Posterior vena cava (tissue), 2 donors: Measurements from ENCODE around the gene BLOC1S5. TPM values are rescaled to one million over a fixed set of nuclear protein-coding genes. Genes with fewer than 3 reads are reported as not detected.

Experiments
- DNase-seq: peaks from one replicate; pipeline ENCODE4 v3.0.0-alpha.2; 2020; ENCODE audit warnings: low spot score
- intact Hi-C, 2 donors: fragments of 100-400 bp; cut with DNase I; formaldehyde crosslinking; loops; one replicate each; pipeline versions ENCODE4 v1.14.1 to v1.14.2; 2022 to 2023
- total RNA-seq, 2 donors: library from RNA; stranded (reverse); fragmentation: NEBNext Ultra II Directional; extraction: Animal tissue kit (Norgen Biotek cat#: 25700); gene quantifications; one replicate each; pipeline ENCODE4 v1.2.1, GENCODE V29; 2021
- donor health status: DM: yes; HTN: yes; CAD: no.
- donor health status: DM: yes; HTN: yes; CAD: no.

The BLOC1S5 gene
- total RNA-seq, 2 donors from 2014 or later = 9.5 to 12.0 TPM

- intact Hi-C loops = no loop called here
- no peak for DNase-seq
Measured at GRCh38 chr6:8082954-8083858, 19.0 kb upstream of the BLOC1S5 start.

- DNase-seq = no peak
- intact Hi-C loops = no loop called here
Measured at GRCh38 chr6:8082572-8082953, 18.4 kb upstream of the BLOC1S5 start.

- DNase-seq = no peak
- intact Hi-C loops = no loop called here
Measured at GRCh38 chr6:8080362-8081151, 16.4 kb upstream of the BLOC1S5 start.

- intact Hi-C loops = no loop called here
- DNase-seq = no peak
Measured at GRCh38 chr6:8079126-8079525, 14.9 kb upstream of the BLOC1S5 start.

- intact Hi-C loops = no loop called here
- DNase-seq = no peak
Measured at GRCh38 chr6:8077991-8078390, 13.8 kb upstream of the BLOC1S5 start.

GRCh38 chr6:8075704-8076103 lies 11.5 kb upstream of the BLOC1S5 start:
- DNase-seq = no peak
- intact Hi-C loops = no loop called here

- no peak for DNase-seq
- intact Hi-C loops = no loop called here
Measured at GRCh38 chr6:8075185-8075584, 11.0 kb upstream of the BLOC1S5 start.

- no peak for DNase-seq
- intact Hi-C loops = no loop called here
Measured at GRCh38 chr6:8074213-8074612, 10.0 kb upstream of the BLOC1S5 start.

GRCh38 chr6:8073758-8074157 lies 9.6 kb upstream of the BLOC1S5 start:
- DNase-seq = no peak

GRCh38 chr6:8070718-8071117 lies 6.5 kb upstream of the BLOC1S5 start:
- intact Hi-C loops = no loop called here
- no peak for DNase-seq

More at GRCh38 chr6:8073758-8074157, 9.6 kb upstream of the BLOC1S5 start:
- intact Hi-C loops = no loop called here

GRCh38 chr6:8069631-8070284 lies 5.6 kb upstream of the BLOC1S5 start:
- DNase-seq = no peak
- intact Hi-C loops = no loop called here

- no peak for DNase-seq
- intact Hi-C loops = no loop called here
Measured at GRCh38 chr6:8069151-8069550, 5.0 kb upstream of the BLOC1S5 start.

GRCh38 chr6:8066108-8066507 lies 1.9 kb upstream of the BLOC1S5 start:
- intact Hi-C loops = no loop called here
- no peak for DNase-seq

GRCh38 chr6:8065519-8065911 lies 1.3 kb upstream of the BLOC1S5 start:
- DNase-seq = no peak
- intact Hi-C loops = no loop called here

GRCh38 chr6:8064638-8065518 lies 689 bp upstream of the BLOC1S5 start:
- intact Hi-C loops = no loop called here
- no peak for DNase-seq

GRCh38 chr6:8061736-8062135 lies 2.5 kb downstream of the BLOC1S5 start:
- intact Hi-C loops = no loop called here
- DNase-seq = no peak

- no peak for DNase-seq
- intact Hi-C loops = no loop called here
Measured at GRCh38 chr6:8060346-8060745, 3.8 kb downstream of the BLOC1S5 start.

GRCh38 chr6:8059129-8059528 lies 5.1 kb downstream of the BLOC1S5 start:
- intact Hi-C loops = no loop called here
- DNase-seq = no peak

- intact Hi-C loops = no loop called here
- no peak for DNase-seq
Measured at GRCh38 chr6:8057793-8058192, 6.4 kb downstream of the BLOC1S5 start.
